HL-60/S4 treated with phorbol 12-myristate 13-acetate at 8.2 ng/mL for 4 days and 3 days (cell line): Measurements from ENCODE around the gene NTNG1.

Experiments used
- in situ Hi-C: fragments of 300-500 bp; cut with MboI; formaldehyde crosslinking; loops from 2 replicates; pipeline ENCODE4 v1.15.0; 2022; ENCODE audit warnings: low sequenced_read_pairs

Gene NTNG1

DNA sequence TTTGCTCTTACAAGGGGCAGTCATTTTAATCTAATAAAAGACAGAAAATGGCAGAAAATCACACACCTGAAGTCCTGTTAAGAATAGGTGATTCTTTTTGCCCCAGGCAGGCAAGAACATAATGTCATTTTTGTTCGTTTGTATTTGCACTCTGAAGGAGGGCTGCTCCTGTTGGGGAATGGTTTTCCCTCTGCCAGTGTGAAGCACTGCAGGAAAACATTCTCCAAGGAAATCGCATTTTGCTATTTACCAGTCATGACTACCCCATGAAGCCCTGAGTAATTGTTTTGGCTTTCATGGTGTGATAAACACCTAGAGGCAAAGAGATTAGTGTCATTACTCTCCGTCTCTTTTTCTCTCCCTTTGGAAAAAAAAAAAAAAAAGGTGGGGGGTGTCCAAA, 345.5 kb downstream of the NTNG1 start:
- in situ Hi-C loops: no loop called here

DNA sequence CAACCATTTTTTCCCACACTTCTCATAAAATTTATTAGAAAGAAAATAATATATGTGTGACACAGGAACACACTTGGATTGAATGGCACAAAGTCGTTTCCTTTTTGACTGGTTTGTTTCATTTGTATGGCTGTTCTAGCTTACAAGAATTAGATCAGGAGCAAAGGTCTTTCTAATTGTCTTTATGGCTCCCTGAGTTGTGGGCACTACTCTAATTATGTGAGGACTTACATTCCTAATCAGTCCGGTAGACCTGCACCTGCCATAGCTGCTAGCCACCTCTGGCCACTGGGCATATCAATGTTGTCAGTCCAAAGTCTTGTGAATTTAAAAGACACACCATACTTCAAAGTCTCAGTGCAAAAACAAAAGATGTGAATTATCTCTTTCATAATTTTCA, 346.7 kb downstream of the NTNG1 start:
- in situ Hi-C loops: no loop called here

DNA sequence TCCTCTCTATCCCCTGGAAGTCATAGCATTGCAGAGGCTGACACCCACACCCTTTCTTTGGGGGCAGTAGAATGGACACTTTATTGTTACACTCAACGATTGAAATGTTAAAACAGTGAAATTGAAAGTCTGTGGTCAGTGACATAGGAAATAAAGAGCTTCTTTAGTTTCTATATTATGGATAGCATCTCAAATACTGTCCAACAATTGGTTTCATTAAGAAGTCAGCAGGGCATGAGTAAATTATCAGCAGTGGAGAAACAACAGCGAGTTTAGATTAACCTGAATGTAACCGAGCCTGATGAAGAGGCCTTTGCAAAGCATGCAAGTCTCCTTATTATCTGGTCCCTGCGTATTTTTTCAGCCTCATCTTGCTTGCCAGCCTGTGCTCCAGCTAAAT, 350.7 kb downstream of the NTNG1 start:
- in situ Hi-C loops: no loop called here

DNA sequence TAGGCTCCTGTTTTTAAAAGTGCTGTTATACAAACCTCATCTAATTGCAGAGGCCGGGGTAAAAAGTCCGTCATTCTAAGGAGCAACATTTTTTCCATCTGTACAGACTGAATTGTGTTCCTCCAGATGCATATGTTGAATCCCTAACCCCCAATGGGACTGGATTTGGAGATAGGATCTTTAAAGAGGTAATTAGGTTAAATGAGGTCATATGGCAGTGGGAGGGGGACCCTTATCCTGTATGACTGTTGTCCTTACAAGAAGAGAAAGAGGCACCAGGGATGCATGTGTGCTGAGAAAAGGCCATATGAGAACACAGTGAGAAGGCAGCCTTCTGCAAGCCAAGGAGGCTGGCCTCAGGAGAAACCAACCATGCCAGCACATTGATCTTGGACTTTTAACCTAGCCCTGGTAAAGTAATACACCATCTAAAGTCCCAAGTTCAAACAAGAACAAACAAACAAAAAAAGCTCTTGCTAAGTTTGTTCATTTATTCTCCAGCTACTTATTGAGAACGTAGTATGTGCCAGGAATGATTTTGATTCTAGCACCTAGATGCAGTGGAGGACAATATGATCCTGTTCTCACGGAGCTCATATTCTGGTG, 352.4 kb downstream of the NTNG1 start:
- in situ Hi-C loops: no loop called here

DNA sequence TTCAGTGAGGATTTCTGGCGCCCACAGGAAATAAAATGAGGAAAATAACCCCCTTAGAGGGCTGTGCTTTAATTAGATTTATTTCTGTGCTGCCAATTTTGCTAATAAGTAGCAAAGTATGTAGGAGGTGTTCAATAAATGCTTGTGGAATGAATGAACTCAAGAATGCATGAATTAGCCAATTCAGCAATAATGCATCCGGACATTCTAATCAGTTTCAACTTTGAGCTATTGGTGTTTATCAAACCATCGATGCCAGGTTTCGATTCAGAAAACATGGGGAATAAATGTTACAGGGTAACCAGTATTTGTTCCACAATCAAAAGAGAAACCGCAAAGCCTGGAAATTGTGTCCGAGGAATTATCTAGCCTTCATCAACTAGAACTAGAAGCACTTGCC, 353.2 kb downstream of the NTNG1 start:
- in situ Hi-C loops: no loop called here

DNA sequence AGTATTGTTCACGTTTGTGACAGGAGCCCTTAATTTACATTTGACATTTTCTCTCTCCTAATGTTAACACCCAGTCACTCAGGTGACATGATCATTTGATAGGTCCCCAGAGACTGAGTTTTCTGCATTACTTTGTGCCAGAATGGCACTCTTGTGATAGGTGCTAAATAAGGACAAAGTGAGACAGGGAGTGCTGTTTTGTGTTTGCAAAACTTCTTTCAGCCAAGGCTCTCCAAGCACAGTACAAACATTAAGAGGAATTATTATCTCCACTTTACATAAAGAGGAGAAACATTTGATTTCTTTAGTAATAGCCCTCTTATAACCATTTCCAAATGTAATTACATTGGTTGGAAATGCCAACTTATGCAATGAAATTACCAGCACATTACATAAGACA, 355.2 kb downstream of the NTNG1 start:
- in situ Hi-C loops: no loop called here

DNA sequence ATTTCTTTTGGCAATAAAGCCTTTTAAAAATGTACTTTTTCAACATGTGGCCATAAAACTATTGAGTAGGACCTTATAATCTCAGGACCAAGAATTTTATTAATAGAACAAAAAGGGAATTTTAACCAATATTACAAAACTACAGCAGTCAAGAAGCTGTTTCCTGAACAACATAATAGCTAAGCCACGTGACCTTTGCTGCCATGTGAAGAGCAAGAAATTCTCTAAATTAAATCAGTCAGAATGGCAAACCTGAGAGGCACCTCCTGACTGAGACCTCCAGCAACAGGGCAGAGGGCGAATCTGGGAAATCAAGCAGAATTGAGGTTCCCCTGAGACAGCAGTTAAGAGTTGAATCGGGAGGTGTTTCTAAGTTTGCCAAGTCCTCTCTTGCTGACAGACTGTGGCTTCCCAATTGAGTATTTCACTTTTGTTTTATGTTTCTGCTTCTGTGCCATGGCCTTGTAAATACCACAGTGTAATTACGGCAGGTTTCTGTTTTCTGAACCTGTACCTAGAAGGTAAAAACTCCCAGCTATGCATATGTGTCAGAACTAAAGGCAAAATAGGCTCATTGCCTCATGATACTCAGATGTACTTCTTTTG, 358.4 kb downstream of the NTNG1 start:
- in situ Hi-C loops: no loop called here

DNA sequence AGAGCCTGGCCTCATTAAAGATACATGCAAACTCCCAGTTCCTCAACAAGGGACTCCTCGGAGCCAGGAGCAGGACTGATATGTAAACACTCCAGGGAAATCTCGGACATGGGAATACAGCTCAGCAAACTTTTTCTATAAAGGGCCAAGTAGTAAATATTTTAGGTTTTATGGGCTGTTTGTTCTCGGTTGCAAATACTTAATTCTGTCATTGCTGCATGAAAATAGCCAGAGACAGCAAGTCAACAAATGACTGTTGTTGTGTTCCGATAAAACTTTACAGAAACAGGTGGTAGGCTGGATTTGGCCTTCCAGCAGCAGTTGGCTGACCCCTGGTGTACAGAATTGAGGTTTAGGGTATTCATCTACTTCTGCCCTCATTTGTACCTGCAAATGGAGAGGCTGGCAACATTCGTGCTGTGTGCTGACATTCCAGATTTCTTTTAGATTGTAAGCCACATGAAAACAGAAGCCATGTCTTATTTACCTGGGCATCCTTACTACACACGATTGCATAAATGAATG, 360.3 kb downstream of the NTNG1 start:
- in situ Hi-C loops: no loop called here

DNA sequence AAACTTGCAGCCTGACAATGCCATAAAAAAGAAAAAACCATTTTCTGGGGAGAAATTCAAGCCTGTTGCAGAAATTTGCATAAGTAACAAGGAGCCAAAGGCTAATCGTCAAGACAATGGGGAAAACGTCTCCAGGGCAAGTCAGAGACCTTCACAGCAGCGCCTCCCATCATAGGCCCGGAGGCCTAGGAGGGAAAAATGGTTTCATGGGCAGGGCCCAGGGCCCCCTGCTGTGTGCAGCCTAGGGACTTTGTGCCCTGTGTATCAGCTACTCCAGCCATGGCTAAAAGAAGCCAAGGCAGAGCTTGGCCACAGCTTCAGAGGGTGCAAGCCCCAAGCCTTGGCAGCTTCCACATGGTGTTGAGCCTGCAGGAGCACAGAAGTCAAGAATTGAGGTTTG, 369.5 kb downstream of the NTNG1 start:
- in situ Hi-C loops: no loop called here

DNA sequence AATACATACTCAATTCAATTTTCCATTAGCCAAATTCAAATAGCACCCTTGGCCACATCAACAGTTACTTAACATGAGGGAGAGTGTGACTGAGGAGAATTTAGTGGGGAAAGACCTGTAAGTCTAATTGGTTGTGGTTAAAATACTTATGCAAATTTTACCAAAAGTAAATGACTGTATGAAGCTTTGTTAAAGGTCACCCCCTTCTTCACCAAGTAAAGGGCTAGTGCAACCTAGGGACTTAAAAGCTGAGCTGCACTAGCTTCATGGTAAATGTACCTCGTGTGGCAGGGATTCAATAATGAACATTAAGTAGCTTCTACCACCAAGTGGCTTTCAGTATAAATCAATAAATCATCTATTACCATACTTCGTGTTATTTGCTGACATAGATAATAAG, 372.0 kb downstream of the NTNG1 start:
- in situ Hi-C loops: no loop called here

DNA sequence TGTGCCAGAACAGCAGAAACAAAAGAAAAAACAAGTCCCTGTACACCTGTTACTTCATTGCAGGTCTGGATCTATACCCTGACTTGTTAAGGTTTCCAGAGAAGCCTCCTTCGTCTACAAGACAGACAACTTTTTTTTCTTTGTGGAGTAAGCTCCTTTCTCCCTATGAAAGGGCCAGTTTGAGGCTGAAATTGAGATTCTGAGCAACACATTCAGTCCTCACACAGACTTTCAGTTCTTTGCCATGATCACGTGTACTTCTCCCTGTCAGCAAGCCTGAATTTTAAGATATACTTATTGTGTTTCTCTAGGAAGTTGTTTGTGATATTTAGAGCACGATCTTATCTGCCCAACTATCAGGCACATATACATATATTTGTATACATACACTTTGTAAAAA, 374.0 kb downstream of the NTNG1 start:
- in situ Hi-C loops: no loop called here

DNA sequence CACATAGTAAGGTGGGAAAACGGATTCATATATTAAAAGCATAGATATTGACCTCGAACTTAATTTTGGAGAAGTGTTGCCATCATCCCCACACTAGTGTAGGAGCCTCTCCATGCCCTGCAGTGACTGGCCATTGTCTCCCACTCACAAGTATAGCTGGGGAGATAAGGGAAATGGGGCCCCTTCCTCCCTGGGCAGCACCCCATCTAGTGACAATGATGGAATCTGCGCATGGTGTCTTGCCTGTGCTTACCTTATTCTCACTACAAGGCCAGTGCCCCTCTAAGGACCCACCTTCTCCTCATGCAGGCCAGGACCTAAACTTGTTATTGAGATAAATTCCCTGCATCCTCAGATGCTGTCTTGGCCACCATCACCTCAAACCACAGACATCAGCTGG, 374.9 kb downstream of the NTNG1 start:
- in situ Hi-C loops: no loop called here

DNA sequence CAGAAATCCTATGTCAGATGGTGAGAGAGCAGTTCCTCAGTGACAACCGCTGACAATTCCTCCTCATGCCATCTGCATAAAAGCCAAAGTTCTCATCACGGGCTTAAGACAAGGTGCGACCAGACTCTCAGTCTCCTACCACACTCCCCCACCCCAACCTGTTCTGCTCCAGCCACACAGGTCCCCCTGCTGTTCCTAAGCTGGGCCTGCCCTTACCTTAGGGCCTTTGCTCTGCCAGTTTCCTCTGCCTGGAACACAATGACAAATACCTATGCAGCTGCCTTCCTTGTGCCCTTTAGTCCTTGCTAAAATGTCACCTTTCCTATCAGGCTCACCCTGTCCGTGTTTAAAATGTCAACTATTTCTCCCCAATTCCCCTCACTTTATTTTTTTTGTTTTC, 382.2 kb downstream of the NTNG1 start:
- in situ Hi-C loops: no loop called here

DNA sequence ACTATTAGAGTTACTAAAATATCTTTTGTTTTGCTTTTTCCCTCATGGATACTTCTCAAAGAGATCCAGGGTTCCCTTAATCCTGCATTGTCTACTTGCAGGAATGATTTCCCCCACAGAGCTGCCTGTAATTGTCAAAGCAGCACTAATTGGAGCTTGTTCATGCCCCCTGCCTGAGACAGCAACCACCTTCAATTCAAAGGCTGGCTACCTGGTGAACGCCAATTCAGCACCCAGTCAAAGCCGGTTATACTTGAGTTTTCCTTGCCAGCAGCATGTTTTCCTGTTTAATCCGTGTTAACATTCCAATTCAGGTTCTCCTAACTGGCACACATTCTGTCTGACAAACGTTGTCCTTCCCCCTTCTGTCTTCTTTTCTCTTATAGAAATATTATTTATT, 382.9 kb downstream of the NTNG1 start:
- in situ Hi-C loops: no loop called here

DNA sequence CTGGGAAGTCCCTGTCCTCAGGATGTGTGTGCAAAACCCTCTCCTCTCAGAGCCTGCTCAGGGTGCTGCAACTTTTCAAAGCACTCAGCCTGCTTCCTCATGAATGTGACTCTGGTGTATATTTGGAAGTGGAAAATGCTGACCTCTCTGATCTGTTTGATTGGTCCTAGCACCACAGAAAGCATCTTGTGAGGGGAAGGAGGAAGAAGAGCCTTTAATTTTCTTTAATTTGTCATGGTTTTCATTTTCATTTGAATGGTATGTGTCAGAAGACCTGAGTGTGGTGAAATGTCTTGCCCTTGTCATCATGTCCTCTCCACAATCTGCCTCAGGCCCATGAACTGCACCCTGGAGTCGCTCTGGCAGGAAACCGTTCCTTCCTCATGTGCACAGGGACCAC, 383.5 kb downstream of the NTNG1 start:
- in situ Hi-C loops: no loop called here

DNA sequence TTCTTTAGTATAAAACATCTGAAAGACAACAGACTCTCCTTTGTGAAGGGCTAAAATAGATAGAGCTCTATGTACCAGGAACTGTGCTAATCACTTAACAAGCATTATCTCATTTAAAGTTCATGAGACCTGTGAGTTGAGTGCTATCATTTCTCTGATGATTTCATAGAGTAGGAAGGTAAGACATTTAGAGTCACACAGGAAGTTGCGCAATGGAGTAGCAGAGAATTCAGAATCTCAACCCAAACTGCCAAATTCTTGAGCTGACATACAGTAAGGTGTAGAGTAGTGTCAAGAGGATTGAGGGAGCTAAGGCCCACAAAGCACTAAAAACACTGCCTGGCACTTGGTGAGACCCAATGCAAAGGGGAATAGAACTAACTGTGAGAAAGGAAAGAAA, 384.3 kb downstream of the NTNG1 start:
- in situ Hi-C loops: no loop called here

DNA sequence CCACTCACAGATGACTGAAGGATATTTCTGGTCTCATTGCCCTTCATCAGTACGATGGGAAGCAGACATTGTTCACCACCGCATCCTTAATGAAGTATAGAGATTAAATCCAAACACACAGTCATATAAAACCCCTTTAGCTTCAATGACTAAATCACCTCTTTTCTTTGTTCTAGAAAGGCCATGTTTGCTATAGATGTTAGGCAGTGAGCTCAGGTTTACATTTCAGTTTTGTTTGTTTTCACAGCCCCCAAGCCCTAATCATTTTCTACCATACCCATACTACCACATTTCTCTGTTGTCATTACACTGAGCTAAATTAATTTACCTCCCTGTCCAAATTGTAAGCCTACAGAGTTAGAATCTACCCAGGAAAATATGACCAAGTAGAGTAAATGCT, 385.1 kb downstream of the NTNG1 start:
- in situ Hi-C loops: no loop called here

DNA sequence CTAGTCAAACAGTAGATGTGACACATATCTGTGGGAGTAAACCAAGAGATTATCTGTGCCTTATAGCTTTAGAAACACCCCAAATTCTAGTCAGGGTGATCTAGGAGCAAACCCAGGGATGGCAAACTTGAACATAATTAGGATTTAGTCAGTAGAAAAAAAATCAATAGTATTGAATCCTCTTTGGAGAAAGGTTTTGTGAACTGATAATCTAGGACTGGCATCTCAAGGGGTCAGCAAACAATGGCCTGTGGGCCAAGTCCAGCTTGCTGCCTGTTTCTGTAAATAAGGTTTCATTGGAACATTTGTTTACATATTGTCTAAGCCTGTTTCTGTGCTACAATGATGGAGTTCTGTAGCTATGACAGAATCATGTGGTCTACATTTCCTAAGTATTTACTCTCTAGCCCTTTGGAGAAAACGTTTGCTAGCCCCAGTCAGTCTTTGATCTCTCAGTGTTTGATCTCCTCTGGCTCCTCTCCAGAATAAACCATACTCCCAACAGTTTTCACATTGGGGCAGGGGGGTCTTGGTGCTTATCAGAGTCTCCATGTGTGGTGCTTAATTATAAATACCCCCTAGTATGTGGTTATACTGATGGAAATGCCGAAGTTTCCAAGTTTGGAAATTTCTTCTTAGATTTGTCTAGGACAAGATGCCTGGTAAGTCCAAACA, 385.8 kb downstream of the NTNG1 start:
- in situ Hi-C loops: no loop called here

DNA sequence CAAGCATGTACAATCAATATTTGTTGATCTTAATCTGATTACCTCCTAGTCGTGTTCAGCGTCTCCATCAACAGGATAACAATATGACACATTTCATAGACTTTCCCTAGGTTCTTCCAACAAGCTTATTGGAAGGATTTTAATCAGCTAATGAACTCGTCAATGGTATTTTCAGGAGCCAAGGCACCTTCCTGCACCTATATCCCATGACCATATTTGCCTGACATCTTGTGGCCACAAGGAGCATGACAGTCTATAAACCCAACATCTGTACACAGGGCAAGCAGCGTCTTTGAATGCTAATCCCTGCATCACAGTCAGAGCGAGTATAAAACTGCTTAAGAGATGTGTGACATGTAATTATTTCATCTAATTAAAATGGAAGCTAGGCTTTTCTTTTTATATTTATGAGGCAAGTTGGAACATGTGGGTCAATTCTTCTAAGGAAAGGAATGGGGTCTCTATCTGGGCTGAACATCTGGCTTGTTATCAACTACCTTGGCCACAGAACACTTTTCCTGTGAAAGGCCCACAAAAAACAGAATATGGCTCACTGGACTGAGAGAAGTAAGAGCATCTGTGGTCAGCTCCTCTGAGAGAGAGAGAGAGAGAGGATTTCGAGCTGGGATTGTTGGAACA, 388.8 kb downstream of the NTNG1 start:
- in situ Hi-C loops: no loop called here

DNA sequence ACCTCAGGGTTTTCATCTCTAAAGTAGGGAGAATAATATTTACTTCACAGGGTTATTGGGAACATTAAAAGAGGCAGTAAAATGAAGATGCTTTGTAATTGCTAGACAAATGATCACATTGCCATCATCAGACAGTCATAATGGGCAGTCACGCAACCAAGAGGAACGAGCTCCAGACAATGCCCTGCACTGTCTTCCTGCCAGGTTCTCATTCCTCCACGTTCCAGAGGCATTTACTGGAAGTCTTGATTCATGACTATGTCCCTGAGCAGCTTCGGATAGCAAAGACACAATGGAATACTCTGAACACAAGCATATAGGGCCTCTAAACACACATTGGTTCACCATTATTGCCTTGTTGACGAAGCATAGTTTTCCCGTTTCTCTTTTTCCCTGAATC, 389.7 kb downstream of the NTNG1 start:
- in situ Hi-C loops: no loop called here

DNA sequence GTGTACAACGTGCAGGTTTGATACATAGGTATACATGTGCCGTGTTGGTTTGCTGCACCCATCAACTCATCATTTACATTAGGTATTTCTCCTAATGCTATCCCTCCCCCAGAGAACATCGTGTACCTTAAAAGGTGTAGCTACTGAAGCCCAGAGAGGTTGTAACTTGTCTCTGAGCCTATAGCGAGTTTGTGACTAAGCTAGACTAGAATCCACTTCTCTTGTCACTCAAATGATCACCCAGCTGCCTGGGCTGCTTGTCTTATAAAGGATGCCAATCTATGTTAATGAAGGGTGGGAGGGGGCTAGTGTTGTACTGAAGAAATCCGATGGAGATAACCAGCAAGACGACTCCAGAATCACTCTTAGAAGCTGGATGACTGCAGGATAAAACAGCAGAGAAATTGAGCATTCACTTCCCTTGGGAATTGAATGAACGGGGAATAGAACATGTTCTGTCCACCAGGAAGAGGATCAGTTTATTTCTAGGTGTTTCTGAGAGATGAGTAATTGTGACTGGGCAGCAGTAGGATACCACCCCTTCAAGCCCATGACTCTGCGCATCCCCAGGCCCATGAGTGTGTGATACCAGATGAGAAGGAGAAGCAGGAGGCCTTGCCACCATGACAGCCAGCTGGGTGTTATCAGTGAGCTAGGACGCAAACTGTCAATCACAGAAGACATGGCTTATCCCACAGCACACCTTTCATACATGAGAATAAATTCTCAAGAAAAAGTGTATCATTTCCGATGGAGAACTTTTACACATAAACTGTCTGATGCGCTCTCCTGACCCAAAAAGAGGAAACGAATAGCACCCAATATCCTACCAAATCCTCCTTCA, 390.4 kb downstream of the NTNG1 start:
- in situ Hi-C loops: no loop called here
